ENCODE results near the gene SBF2.

The SBF2 gene

DNA sequence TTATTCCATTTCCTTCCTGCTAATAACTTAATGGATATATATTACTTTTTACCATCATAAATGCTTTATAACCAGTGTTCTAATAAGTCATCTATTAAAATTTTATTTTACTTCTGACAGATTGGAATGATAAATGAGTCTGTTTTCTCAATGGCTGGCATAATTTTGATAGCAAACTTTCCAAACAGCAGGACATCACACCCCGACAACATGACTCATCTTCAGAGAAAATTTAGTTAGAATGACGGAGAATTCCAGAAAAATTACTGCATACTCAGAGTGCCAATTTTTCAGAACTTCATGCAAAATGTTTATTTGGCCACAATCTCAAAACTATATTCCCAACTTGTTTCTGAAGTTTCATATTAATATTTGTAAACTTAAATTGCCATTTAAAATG is 455.8 kb downstream of the SBF2 start:
- no peak for DNase-seq

GRCh38 chr11:9834291-9834690 is 459.7 kb downstream of the SBF2 start:
- no peak for DNase-seq

DNA sequence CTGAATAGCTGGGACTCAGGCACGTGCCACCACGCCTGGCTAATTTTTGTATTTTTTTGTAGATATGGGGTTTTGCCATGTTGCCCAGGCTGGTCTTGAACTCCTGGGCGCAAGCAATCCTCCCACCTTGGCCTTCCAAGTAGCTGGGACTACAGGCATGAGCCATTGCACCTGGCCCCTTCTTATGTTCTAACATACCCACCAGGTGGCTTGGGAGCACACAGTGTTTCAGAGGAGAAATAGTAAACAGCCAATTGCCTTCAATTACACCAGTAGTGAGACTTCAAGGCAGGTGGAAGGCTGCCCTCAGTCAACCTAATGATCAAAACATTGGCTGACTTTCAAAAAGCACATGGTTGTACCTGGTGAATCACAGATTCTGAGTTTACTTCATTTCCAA is 462.9 kb downstream of the SBF2 start:
- DNase-seq = no peak

DNA sequence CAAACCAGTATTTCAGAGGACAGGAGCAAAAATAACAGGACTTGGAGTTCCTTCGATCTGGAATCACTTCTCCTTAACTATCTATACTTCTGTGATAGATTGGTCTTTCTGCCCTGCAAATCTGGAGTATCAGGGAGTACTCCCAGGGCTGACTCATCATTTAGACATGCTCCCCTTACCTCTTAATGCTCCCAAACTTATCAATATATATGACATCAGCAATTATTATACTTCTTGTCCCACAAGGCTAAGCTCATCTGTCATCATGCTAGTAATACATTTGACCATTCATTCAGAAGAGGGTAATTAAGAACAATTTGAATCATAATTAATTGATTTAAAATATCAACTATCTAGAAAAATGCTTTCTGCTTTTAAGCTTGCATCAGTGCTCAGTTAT is 466.3 kb downstream of the SBF2 start:
- no peak for DNase-seq

DNA sequence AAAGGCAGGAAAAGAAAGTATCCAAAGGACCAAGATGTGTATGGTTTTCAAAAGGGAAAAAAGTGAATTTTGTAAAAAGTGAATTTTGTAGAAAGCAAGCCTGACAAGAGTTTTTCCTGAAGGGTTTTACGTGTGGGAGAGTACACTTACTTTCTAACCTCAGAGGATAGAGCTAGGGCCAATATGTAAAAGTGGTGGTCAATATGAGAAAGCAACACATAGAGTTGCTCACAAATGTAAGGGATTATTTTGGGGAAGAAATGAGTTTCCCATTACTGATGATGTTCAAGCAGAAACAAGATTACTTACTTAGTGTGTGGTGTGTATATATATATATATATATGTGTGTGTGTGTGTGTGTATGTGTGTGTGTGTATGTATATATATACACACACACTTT is 467.6 kb downstream of the SBF2 start:
- DNase-seq = no peak

DNA sequence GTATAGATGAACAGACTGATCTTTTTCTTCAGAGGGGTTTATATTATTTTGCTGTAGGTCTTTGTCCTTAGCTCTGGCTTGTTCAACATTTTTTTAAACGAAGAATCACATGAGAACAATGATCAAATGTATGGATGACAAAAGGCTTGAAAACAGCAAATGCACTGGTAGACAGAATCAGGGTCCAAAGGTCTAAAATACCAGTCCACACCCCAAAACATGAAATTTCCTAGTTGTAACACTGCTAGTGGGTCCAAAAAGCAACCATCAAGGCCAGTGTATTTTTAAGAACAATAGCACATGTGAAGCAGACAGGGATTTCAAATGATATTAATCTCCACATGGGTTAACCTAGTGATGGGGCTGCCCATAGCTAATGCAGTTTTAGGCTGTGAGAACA is 468.1 kb downstream of the SBF2 start:
- DNase-seq = no peak

- DNase-seq = no peak
Observed at GRCh38 chr11:9825315-9825714, 468.7 kb downstream of the SBF2 start.

DNA sequence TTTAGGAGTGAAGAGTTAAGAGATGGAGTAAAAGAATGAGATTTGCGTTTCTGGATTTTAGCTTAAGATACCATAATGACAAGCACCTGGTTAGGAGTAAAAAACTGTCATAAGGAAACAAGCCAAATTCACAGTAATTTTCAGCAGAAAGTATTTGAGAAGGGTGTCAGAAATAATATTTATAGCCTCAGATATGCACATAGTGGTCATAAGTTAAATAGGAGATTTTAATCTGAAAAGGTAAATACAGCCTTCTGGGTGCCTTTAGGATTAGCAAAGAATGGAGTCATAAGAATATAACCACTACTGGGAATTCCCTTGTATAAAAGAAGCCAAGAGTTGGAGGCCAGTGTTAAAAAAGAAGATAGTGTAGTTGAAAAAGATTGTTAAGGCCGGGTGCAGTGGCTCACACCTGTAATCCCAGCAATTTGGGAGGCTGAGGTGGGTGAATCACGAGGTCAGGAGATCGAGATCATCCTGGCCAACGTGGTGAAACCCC is 470.1 kb downstream of the SBF2 start:
- no peak for DNase-seq

- DNase-seq = no peak
Observed at GRCh38 chr11:9823439-9823838, 470.6 kb downstream of the SBF2 start.

GRCh38 chr11:9821008-9821752 is 472.8 kb downstream of the SBF2 start:
- DNase-seq = no peak

GRCh38 chr11:9820260-9820659 is 473.8 kb downstream of the SBF2 start:
- no peak for DNase-seq

DNA sequence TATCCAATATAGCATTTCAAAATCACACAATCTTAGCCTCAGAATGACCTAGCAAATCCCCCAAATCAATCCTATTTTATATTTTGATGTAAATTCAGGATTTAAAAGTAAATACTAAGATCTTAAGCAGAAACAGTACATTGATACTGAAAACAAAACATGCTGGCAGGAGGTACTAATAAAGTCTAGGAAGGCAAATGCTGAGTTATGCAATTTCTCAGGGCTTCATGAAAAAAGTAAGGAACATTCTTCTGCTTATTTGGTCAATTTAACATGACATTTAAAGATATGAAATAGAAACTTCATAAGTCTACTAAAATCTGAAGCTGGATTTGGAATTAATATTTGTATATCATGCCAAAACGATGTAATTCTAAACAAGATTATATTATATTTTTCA is 476.8 kb downstream of the SBF2 start:
- no peak for DNase-seq

DNA sequence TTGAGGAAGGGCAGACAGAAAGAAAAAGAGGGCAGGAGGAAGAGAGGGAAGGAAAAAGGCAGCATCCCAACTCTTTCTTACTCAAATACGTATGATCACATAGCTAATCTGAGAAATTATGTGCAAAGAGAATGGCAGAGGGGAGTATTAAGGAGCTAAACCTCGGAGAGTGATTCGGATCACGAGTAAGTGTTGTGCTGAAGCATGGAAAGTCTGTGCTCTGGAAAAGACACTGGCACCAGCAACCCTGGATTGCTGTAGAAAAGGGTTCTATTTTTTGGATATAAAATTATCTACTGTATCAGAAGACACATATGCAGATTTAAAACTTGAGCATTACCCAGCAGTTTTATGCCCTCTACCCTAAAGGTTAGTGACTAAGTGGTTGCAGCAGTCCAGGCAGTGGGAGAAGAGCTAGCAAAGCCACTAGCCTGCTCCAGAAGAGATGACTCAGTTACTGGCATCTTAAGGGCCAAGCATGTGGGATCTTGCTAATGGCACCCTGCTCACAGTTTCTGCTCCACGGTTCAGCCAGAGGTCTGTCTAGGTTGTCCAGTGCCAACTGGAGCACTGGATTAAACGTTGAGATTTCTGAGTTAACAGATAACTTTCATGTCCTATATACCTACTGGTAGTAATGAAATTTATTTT is 478.4 kb downstream of the SBF2 start:
- no peak for DNase-seq

- no peak for DNase-seq
Observed at GRCh38 chr11:9814108-9814507, 479.9 kb downstream of the SBF2 start.

GRCh38 chr11:9808943-9809342 is 485.1 kb downstream of the SBF2 start:
- DNase-seq = no peak

- no peak for DNase-seq
Observed at GRCh38 chr11:9806946-9807687, 486.9 kb downstream of the SBF2 start.

DNA sequence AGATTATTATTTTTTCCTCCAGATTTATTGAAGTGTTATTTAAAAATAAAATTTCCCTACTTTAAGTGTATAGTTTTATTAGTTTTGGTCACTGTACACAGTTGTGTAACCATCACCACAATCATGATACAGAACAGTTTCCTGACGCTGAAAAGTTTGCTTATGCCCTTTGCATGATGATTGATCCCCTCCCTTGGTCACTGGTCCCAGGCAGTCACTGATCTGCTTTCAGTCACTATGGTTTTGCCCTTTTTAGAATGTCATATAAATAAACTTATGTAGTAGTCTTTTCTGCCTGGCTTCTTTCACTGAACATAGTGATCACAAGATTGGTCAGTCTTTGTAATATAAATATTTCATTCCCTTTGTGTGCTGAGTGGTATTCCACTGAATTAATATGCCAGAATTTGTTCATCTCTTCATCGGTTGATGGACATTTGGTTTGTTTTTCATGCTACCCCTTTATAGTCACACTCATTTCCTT is 489.6 kb downstream of the SBF2 start:
- DNase-seq = no peak

GRCh38 chr11:9803685-9804418 is 490.2 kb downstream of the SBF2 start:
- no peak for DNase-seq

- DNase-seq = no peak
Observed at GRCh38 chr11:9802291-9802861, 491.6 kb downstream of the SBF2 start.

DNA sequence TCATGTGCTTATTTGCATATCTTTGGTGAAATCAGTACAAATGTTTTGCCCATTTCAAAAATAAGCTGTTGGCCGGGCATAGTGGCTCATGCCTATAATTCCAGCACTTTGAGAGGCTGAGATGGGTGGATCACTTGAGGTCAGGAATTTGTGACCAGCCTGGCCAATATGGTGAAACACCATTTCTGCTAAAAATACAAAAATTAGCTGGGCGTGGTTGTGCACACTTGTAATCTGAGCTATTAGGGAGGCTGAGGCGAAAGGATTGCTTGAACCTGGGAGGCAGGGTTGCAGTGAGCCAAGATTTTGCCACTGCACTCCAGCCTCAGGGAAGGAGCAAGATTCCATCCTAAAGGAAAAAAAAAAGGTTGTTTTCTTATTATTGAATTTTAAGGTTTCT is 494.1 kb downstream of the SBF2 start:
- no peak for DNase-seq

DNA sequence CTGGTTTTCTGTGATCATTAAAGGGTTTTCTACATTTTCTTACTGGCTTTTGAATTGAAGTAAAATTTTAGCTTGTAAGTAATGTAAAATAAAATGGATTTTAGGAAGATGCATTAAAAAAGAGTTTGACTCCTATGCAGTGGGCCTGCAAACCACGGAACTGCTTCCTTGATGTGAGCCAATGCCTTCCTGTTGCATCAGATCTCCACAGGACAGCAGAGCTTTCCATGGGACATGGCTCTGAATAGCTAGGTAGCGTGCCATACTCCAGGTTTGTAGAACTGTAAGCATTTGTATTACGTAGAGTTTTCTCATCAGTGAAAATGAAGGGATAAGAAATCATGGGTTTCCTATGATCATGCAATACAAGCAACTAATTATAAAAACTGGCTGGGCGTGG is 496.7 kb downstream of the SBF2 start:
- no peak for DNase-seq

DNA sequence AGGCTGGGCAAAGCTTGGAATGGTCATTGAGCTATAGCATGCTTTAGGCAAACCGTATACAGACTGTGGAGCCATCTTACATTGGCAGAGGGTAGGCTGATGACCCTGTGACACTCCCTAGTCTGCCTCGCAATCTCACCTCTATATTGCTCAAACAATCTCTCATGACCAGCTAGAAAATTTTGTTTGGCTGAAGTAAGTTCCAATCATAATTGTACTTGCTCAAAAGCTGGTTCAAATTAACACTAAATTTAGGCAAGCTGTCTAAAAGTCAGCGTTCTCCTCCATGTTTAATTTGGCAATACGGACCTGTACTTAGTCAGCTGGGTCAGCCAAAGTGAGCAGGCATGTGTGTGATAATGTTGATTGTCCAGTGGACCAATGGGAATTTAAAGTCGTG is 497.2 kb downstream of the SBF2 start:
- no peak for DNase-seq

- no peak for DNase-seq
Observed at GRCh38 chr11:9796266-9796665, 497.8 kb downstream of the SBF2 start.

Measured in activated CD4-positive, alpha-beta T cell treated with anti-CD3 and anti-CD28 coated beads for 48 hours (primary cell).